DMS153 (cell line): ENCODE results near the gene EZH1.

Source experiments
- DNase-seq: peaks from one replicate; lab custom pipeline; 2025; lab: John Stamatoyannopoulos, UW

The EZH1 gene

DNA sequence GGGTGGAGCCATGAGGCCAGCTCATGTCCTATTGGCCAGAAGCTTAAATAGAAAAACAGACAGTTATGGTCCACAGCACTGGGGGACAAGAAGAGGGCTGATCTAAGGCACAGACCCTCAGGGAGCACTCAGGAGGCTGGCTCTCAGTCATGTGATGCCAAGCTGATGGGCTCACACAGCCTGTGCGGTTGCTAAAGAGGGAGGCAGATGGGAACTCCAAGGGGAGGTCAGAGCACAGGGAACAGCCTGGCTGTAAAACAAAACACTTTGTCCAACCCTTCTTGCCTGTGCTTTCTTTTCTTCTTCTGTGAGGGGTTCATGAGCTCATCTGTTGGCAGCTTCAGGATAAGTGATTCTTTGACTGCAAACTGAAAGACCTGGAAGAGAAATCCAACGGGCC, 35.3 kb downstream of the EZH1 start:
- DNase-seq: no peak

GRCh38 chr17:42708588-42708987, 36.3 kb downstream of the EZH1 start:
- DNase-seq: no peak

DNA sequence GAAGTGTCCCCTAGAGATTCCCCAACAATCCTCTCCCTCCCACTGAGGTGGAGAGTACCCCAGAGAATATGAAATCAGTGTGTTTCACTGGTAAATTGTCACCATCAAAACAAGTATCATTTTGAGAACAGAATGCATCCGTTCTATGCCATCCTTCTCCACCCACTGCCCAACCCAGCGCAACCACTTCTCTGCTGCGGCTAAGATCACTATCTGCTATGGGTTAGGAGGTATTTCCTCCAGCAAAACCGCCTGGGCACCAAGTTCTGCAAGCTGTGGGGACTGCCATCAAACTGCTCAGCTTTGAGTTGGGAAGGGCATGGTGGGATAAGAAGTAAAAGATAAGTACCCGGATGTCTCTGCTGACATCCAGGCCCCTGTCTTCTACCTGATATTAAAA, 38.1 kb downstream of the EZH1 start:
- no peak for DNase-seq

- DNase-seq: no peak
Observed at GRCh38 chr17:42704837-42705494, 39.9 kb downstream of the EZH1 start.

GRCh38 chr17:42704490-42704836, 40.4 kb downstream of the EZH1 start:
- no peak for DNase-seq

DNA sequence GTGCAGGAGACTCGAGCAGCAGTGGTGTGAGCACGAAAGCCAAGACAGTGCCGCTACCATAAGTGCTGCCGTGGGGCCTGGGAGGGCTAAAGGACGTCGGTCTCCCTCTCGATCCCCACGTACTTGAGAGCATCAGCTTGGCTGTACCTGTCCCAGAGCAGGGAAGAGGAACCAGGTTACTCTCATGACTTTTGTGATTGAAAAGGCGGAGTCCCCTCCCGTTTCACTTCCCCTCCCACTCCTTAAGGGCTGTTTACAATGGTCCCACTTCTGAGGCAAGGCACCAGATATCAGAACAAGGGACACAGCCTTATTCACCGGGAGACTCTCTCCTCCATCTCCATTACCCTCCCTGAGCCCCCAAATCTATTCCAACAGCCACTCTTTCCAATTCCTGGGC, 42.4 kb downstream of the EZH1 start:
- no peak for DNase-seq

GRCh38 chr17:42700586-42701289, 44.1 kb downstream of the EZH1 start:
- DNase-seq: no peak

GRCh38 chr17:42699415-42699740, 45.5 kb downstream of the EZH1 start:
- no peak for DNase-seq

GRCh38 chr17:42698736-42699414, 46.0 kb downstream of the EZH1 start:
- DNase-seq: no peak

DNA sequence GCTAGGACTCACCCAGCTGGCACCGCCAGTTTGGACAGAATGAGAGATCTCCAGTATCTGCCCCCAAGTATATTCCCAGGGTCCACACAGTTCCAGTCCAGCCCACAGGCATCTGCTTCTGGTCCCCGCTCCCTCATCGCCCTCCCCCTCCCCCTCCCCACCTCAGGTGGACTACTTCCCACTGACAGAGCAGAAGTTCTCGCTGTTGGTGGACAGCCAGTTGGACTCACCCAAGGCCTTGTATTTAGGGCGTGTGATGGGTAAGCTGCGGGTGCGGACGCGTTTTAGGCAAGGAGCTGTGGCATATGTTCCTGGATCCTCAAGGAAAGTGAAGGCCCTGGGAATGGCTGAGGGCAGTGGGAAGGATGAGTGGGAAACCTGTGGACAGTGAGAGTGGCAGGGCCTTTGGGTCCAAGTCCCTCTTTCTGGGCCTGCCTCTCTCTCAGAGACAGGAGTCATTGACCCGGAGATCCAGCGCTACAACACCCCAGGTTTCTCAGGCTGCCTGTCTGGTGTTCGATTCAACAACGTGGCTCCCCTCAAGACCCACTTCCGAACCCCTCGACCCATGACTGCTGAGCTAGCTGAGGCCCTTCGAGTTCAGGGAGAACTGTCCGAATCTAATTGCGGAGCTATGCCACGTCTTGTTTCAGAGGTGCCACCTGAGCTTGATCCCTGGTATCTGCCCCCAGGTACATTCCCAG, 47.6 kb downstream of the EZH1 start:
- no peak for DNase-seq

DNA sequence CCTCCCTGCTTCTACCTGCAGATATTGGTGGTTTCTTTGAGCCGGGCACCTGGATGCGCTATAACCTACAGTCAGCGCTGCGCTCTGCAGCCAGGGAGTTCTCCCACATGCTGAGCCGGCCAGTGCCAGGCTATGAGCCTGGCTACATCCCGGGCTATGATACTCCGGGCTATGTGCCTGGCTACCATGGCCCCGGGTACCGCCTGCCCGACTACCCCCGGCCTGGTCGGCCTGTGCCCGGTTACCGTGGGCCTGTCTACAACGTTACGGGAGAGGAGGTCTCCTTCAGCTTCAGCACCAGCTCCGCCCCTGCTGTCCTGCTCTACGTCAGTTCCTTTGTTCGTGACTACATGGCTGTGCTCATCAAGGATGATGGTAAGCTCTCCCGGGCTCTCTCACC, 49.3 kb downstream of the EZH1 start:
- no peak for DNase-seq

- no peak for DNase-seq
Observed at GRCh38 chr17:42694524-42694923, 50.3 kb downstream of the EZH1 start.

DNA sequence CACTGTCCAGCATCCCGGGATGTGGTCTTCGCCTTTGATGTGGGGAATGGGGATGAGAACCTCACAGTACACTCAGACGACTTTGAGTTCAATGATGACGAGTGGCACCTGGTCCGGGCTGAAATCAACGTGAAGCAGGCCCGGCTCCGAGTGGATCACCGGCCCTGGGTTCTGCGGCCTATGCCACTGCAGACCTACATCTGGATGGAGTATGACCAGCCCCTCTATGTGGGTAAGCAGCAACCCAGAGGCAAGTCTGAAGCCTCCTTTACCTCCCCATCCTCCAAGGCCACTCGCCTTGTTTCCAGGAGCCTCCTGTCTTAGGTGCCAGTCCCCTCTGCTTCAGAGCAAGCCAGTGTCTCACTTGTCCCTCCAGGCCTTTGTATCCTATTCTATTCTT, 52.4 kb downstream of the EZH1 start:
- no peak for DNase-seq

- DNase-seq: no peak
Observed at GRCh38 chr17:42691021-42691545, 53.8 kb downstream of the EZH1 start.

GRCh38 chr17:42690596-42690995, 54.2 kb downstream of the EZH1 start:
- no peak for DNase-seq

- DNase-seq: no peak
Observed at GRCh38 chr17:42687707-42688320, 57.0 kb downstream of the EZH1 start.

DNA sequence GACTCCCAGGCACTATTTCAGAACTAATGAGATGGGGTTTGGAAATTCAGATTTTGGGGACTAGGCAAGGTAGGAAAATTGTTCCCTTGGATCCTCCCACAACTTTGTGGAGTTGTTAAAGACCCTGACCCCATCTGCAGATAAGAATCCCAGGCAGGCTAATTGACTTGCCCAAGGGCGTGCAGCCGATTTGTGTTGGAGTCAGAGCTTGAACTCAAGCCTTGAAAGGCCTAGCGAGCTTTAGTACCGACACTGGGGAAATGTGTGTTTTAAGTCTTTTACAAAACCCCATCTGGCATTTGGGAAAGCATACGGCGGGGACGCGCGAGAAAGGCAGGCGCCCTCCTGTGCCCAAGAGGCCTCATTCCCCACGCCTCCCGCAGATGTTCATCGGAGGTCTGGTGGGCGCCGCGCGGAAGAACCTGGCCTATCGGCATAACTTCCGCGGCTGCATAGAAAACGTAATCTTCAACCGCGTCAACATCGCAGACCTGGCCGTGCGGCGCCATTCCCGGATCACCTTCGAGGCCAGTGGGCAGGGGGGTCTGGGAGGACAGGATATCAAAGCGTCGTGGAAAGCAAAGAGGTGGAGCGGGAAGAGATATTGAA, 58.2 kb downstream of the EZH1 start:
- DNase-seq: no peak

- DNase-seq: no peak
Observed at GRCh38 chr17:42685831-42686230, 59.0 kb downstream of the EZH1 start.

DNA sequence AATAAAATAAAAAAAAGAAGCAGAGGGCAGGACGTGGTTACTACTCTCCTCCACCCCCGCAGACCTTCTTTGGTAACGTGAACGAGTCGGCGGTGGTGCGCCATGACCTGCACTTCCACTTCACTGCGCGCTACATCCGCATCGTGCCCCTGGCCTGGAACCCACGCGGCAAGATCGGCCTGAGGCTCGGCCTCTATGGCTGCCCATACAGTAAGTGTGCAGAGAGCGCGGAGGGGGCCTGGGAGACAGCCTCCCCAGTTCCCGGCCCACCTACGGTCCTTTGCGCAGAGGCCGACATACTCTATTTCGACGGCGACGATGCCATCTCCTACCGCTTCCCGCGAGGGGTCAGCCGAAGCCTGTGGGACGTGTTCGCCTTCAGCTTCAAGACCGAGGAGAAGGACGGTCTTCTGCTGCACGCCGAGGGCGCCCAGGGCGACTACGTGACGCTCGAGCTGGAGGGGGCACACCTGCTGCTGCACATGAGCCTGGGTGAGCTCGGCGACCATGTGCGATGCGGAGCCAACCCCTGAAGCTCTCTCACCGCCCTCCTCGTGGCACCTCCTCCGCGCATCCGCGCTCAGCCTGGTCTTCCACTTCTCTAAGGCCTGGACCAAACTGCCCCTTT, 59.8 kb downstream of the EZH1 start:
- DNase-seq: no peak

DNA sequence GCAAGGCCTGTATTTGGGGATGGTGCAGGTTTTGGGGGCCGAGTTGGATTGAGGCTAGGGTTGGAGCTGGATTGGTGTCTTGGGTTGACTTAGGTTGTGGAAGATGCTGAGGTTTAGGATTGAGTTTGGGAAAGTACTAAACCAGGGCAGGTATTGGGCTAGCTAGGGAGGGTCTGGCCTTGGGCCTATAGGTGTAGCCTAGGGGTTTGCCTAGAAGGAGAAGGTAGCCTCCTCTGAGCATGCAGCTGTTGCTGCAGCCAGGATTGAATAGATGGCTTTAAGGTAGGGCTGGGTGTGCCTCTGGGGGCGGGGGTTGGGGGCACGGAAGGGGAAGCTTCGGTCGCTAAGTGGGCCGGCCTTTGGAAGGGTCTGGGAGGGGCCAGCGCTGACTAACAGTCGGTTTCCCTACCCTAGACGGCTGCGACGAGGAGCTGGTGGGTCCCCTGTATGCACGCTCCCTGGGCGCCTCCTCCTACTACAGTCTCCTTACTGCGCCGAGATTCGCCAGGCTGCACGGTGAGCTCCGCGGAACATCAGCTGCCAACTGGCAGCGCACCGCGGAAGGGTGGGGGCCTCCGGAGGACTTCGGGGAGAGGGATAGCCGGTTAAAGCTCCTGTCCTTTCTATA, 61.3 kb downstream of the EZH1 start:
- no peak for DNase-seq
